ENCODE data around the gene SPATA4.

GRCh38 chr4:176238157-176238610 lies 42.8 kb upstream of the SPATA4 start:
- TF ChIP-seq, protein P1, sequence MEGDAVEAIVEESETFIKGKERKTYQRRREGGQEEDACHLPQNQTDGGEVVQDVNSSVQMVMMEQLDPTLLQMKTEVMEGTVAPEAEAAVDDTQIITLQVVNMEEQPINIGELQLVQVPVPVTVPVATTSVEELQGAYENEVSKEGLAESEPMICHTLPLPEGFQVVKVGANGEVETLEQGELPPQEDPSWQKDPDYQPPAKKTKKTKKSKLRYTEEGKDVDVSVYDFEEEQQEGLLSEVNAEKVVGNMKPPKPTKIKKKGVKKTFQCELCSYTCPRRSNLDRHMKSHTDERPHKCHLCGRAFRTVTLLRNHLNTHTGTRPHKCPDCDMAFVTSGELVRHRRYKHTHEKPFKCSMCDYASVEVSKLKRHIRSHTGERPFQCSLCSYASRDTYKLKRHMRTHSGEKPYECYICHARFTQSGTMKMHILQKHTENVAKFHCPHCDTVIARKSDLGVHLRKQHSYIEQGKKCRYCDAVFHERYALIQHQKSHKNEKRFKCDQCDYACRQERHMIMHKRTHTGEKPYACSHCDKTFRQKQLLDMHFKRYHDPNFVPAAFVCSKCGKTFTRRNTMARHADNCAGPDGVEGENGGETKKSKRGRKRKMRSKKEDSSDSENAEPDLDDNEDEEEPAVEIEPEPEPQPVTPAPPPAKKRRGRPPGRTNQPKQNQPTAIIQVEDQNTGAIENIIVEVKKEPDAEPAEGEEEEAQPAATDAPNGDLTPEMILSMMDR (conservative IDR thresholded peaks at IDR 0.05; ENCODE audit: low read length) = no peak
- no peak for TF ChIP-seq EZH2phosphoT487 (IDR thresholded peaks at IDR 0.05; ENCODE audit: borderline replicate concordance)
